OCI-M1 (cell line): ENCODE results near the gene HOXB4.
"Not testable (repeated sequence)": the region's sequence is repeated elsewhere in the genome, so short reads cannot be mapped to it uniquely, and the experiment has no call there.

ENCODE experiments used
- DNase-seq: peaks from one replicate; lab custom pipeline; 2025; lab: John Stamatoyannopoulos, UW

The HOXB4 gene

GRCh38 chr17:48546924-48547807 lies 31.0 kb downstream of the HOXB4 start:
- DNase-seq = peak; percentile 93

- peak; percentile 87 for DNase-seq
Measured at GRCh38 chr17:48546137-48546923, 31.8 kb downstream of the HOXB4 start.

- DNase-seq = peak; percentile 44
Measured at GRCh38 chr17:48545539-48545938, 32.6 kb downstream of the HOXB4 start.

GRCh38 chr17:48545022-48545375 lies 33.2 kb downstream of the HOXB4 start, which contains the start of gene HOXB2:
Gene HOXB2 (minus strand): TSS chr17:48545109. CDS start chr17:48544911, 198 bp downstream.
- DNase-seq = peak; percentile 86

GRCh38 chr17:48544349-48545021 lies 33.7 kb downstream of the HOXB4 start:
- peak; percentile 83 for DNase-seq

GRCh38 chr17:48543854-48544348 lies 34.2 kb downstream of the HOXB4 start:
- DNase-seq = peak; percentile 72

GRCh38 chr17:48543107-48543853 lies 34.9 kb downstream of the HOXB4 start:
- DNase-seq = peak; percentile 70

- DNase-seq = no peak
Measured at GRCh38 chr17:48542698-48543106, 35.4 kb downstream of the HOXB4 start.

- peak; percentile 72 for DNase-seq
Measured at GRCh38 chr17:48542114-48542656, 36.0 kb downstream of the HOXB4 start.

GRCh38 chr17:48541577-48542113 lies 36.5 kb downstream of the HOXB4 start:
- DNase-seq = peak; percentile 75

GRCh38 chr17:48541036-48541576 lies 37.0 kb downstream of the HOXB4 start:
- DNase-seq = peak; percentile 75

- no peak for DNase-seq
Measured at GRCh38 chr17:48540213-48540612, 37.9 kb downstream of the HOXB4 start.

GRCh38 chr17:48539177-48539576 lies 39.0 kb downstream of the HOXB4 start:
- DNase-seq = no peak

- DNase-seq = no peak
Measured at GRCh38 chr17:48537316-48537715, 40.8 kb downstream of the HOXB4 start.

GRCh38 chr17:48535793-48536559 lies 42.2 kb downstream of the HOXB4 start:
- not testable (repeated sequence) for DNase-seq

- DNase-seq = no peak
Measured at GRCh38 chr17:48532261-48532660, 45.9 kb downstream of the HOXB4 start.

GRCh38 chr17:48530887-48531272 lies 47.3 kb downstream of the HOXB4 start, which contains the start of gene HOXB1:
Gene HOXB1 (minus strand): TSS chr17:48531011. CDS start chr17:48530904, 107 bp downstream.
- no peak for DNase-seq

- no peak for DNase-seq
Measured at GRCh38 chr17:48530208-48530886, 47.8 kb downstream of the HOXB4 start.

- no peak for DNase-seq
Measured at GRCh38 chr17:48529683-48530009, 48.5 kb downstream of the HOXB4 start.
